HG02884 (cell line): Measurements from ENCODE around the gene SFPQ.
"Not testable (repeated sequence)": the region's sequence is repeated elsewhere in the genome, so short reads cannot be mapped to it uniquely, and the experiment has no call there.

Experiments
- ATAC-seq: cut with Tn5 transposase; IDR thresholded peaks from one replicate; pipeline ENCODE4 v1.9.1; 2021; ENCODE audit warnings: mild to moderate bottlenecking, moderate library complexity; ENCODE audit not compliant: unreplicated experiment

The SFPQ gene

GRCh38 chr1:35187816-35188342 lies 5.1 kb downstream of the SFPQ start:
- ATAC-seq, result no peak

DNA sequence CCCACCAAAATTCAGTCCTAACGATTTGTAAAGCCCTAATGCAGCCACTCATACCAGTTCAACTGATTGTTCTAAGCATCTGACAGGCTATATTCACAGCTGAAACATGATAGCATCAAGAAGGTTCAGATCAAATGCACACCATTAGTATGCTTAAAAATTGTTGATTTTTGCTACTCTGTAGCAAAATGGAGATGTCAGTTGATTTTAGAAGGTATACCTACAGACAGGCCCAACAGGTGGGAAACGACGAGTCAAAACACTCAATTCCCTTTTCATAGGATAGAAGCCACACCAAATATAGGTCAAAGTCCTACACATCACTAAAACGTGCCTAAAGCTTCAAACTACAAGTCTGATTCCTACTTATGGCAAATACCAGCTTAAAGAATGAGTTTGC lies 6.7 kb downstream of the SFPQ start:
- ATAC-seq, result no peak

DNA sequence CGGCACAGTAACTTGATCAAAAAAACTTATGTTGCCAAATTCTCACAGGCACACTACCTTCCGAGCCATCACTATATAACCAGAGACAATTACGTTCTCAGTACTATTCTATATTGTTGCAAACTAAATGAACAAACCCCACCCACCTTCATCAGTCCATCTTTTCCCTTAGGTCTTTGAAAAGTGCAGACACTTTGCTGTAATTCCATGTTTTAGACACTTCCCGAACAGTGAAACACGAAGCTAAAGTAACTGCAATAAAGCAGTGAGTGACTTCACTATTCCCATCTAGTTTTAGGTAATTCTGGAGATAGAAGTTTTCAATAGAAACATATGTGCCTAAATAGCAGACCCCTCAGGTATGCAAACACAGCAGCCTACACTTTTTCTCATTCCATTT lies 7.7 kb downstream of the SFPQ start:
- ATAC-seq, result no peak

DNA sequence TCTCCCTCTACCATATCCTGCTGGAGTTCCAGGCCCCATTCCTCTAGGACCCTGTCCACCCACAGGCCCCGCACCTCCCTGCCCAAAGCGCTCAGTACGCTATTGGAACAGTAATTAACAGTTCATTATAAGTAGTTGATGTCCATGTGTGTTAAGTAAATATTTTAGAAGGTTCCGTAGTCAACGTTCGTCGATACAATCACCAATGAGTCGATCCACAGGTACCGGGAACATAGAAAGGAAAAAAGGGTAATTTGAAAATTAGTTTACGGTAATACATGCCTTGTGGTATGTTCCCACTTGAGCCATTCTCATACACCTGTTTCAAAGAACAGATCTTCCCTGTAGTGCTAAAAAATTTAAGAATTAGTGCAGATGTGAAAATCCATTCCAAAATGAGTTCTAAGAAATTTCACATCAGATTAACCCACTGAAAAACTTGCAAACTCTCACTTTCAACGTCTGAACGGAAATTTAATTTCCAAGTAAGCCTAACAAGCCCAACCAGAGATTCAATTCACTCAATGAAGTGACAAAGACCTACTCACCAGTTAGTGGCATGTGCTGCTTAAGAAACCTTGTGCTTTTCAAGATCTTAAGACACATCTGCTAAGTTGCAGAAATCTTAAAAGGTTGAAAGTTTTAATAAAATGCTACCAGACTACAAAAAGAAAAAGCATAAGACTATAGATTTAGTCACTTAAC lies 8.3 kb downstream of the SFPQ start:
- no peak for ATAC-seq

- ATAC-seq, result no peak
Observed at GRCh38 chr1:35181790-35182455, 11.0 kb downstream of the SFPQ start.

GRCh38 chr1:35180776-35181374 lies 12.1 kb downstream of the SFPQ start:
- no peak for ATAC-seq

GRCh38 chr1:35179908-35180307 lies 13.0 kb downstream of the SFPQ start:
- ATAC-seq, result no peak

GRCh38 chr1:35178874-35179380 lies 14.0 kb downstream of the SFPQ start:
- no peak for ATAC-seq

GRCh38 chr1:35178295-35178695 lies 14.7 kb downstream of the SFPQ start:
- ATAC-seq, result no peak

GRCh38 chr1:35177237-35177786 lies 15.6 kb downstream of the SFPQ start:
- no peak for ATAC-seq

- ATAC-seq, result no peak
Observed at GRCh38 chr1:35175602-35176001, 17.3 kb downstream of the SFPQ start.

DNA sequence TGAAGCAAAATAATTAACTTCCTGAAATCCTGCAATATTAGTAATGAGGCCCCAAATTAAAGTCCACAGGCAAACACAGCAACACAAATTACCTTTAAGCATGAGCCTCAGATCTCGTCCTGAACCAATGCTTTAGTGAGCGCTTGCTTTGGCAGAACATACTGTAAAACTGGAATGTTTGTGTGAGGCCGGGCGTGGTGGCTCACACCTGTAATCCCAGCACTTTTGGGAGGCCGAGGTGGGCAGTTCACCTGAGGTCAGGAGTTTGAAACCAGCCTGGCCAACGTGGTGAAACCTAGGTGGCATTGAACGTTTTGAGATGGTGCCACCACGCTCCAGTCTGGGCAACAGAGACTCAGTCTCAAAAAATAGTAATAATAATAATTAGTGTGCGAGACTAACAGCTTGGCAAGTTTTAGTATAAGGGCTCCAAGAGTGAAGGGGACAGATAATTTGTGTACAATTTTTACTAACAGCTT lies 17.8 kb downstream of the SFPQ start:
- no peak for ATAC-seq

DNA sequence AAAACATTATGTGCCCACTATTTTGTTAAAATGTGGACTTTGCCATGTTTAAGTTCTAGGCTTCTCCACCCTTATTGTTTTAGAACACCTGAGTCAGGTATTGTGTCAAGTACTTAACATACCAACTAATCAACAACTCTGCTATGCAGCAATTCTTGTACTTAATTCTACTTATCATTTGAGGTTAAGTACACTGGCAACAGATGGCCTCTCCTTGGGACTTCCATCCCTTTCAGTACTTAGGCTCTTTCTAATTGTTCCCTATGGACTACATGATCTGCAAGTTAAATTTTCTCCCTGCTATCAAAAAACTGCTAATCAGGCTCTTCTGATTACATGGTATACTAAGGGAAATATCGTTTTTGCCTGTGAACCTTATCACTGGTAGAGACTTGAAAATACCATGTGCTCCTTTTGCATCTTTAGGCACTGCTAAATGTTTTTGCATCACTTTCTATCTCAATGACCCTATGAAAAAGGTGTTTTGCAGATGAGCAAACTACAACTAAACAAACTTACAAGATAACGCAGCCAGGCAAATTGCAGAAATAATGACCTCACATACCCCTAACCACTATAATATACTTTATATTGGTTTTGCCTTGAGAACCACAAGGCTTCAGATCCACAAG lies 18.9 kb downstream of the SFPQ start:
- ATAC-seq, result no peak

GRCh38 chr1:35173491-35173890 lies 19.5 kb downstream of the SFPQ start:
- no peak for ATAC-seq

DNA sequence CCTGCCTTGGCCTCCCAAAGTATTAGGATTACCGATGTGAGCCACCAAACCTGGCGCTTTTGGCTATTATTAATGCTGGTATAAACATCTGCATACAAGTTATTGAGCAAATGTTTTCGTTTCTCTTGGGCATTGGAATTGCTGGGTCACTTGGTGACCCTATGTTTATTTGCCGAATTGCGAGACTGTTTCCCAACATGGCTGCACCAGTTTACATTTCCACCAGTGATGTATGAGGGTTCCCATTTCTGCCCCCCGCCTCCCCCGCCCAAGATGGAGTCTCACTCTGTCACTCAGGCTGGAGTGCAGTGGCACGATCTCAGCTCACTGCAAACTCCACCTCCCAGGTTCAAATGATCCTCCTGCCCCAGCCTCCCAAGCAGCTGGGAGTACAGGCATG lies 20.9 kb downstream of the SFPQ start:
- ATAC-seq, result no peak

DNA sequence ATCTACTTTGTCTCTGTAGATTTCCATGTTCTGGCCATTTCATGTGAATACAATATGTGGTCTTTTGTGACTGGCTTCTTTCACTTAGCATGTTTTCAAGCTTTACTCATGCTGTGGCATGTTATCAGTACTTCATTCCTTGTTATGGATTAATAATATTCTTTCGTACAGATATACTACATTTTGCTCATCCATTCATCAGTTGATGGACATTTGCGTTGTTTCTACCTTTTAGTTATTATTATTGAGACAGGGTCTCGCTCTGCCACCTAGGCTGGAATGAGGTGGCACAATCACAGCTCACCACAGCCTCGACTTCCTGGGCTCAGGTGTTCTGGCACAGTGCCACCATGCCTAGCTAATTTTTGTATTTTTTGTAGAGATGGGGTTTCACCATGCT lies 21.4 kb downstream of the SFPQ start:
- no peak for ATAC-seq

DNA sequence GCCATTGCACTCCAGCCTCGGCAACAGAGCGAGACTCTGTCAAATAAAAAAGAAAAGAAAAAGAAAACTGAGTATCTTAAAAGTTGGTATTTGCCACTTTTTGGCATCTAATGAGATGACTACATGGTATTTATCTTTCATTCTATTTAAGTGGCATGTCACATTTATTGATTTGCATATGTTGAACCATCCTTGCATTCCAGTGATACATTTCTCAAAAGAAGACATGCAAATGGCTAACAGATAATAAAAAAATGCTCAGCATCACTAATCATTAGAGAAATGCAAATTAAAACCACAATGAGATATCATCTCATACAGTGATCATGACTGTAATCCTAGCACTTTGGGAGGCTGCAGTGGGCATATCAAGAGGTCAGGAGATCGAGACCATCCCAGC lies 28.1 kb downstream of the SFPQ start:
- no peak for ATAC-seq

GRCh38 chr1:35151220-35151619 lies 41.7 kb downstream of the SFPQ start:
- no peak for ATAC-seq

DNA sequence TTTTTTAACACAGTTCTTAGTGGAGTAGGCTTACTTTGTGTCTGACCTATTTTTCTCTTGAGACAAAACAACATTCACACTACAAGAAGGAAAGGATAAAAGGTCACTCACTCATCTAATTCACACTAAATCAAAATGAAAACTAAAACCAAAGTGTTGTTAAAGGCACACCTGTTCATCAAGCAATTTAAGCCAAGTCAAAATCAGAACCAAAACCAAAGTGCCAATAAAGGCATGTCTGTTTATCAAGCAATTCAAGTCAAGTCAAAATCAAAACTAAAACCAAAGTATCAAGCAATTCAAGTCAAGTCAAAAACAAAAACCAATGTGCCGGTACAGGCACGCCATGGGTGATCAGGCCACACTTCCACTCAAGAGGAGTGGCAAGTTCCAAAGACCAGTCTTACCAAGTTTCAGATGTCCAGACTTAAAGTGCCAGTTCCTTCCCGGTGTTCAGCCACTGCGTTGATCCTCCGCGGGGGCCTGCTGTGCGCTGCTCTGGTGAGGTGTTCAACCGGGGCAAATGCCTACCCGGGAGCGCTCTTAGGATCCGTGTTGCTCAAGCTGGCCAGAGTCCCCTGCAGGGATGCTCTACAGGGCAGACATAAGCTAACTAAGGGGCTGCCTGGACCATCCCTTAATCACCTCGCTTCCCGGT lies 46.9 kb downstream of the SFPQ start:
- not testable (repeated sequence) for ATAC-seq

DNA sequence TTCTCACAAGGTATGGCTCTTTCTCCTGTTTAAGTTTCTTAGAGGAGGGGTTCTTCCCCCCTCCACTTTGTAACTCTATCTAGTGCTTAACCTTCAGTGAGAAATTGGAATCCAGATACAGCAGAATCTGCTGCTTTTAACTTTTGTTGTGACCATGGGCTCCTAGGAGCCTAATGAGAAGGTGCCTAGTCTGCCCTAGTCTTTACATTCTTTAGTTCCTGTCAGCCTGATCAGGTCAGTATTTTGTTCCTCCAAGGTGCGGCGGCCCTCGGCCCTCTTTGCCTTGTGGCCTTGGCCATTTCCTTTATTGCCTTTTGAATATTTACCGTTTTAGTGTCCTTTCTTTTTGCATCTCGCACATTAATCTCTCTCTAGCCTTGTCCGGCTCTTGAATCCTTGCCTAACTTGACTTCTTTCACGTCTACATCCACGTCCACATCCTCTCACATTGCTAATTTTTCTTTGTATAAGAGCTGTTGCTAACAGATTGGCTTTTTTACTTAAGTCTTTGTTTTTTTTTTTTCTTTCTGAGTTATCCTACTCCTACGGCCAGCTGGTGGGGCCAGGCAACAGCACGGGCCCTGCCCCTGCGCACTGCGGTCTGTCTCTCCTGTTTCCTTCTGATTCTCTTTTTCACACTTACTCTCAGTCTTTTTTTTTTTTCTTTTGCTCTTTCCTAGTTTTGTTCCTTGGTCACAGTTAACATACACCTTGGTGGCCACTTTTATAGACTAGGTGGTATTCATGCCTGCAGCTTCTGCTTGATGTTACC lies 49.0 kb downstream of the SFPQ start:
- ATAC-seq, result no peak
